Transverse colon (tissue), 4 donors: Measurements from ENCODE around the gene TMEM170A. TPM values are rescaled to one million over a fixed set of nuclear protein-coding genes. Genes with fewer than 3 reads are reported as not detected.
A peak's percentile ranks its signal among the peaks of the same experiment; 100 is the strongest.

Experiments
- DNase-seq: peaks from one replicate; pipeline ENCODE4 v3.0.0-alpha.2; 2019
- H3K27ac ChIP-seq, 4 donors: fragments of 200-600 bp; sonication (generic); 2 replicates each; pipeline ENCODE4 v1.5.1; 2016 to 2018; ENCODE audit warnings: inconsistent platforms in 4 of 4
- H3K27me3 ChIP-seq: fragments of 200-600 bp; sonication (generic); 2 replicates; pipeline ENCODE4 v1.5.1; 2017; ENCODE audit warnings: inconsistent platforms
- H3K36me3 ChIP-seq, 4 donors: fragments of 200-600 bp; sonication (generic); 2 replicates each; pipeline ENCODE4 v1.5.1; 2017 to 2019; ENCODE audit warnings: inconsistent platforms in 4 of 4
- H3K4me1 ChIP-seq, 4 donors: fragments of 200-600 bp; sonication (generic); 2 replicates each; pipeline ENCODE4 v1.5.1; 2017 to 2020; ENCODE audit warnings: inconsistent platforms in 4 of 4
- H3K4me3 ChIP-seq, 4 donors: fragments of 200-600 bp; sonication (generic); 1 replicate in 1 of 4; 2 replicates in 3 of 4; pipeline versions ENCODE4 v1.5.1 to v1.6.1; 2017 to 2019; ENCODE audit warnings: inconsistent platforms in 4 of 4
- H3K9me3 ChIP-seq, 2 donors: fragments of 200-600 bp; sonication (generic); 2 replicates each; pipeline ENCODE4 v1.5.1; 2017 to 2019; ENCODE audit warnings: inconsistent platforms in 2 of 2
- EP300 ChIP-seq: sonication (generic); formaldehyde crosslinking; IDR thresholded peaks from one replicate; pipeline ENCODE4 v1.6.1; 2017; ENCODE audit warnings: antibody characterized with exemption, low read depth
- POLR2A ChIP-seq: fragments of 450-650 bp; IDR thresholded peaks from one replicate; pipeline ENCODE4 v1.6.1; 2016; ENCODE audit warnings: antibody characterized with exemption, mild to moderate bottlenecking, moderate library complexity
- POLR2AphosphoS5 ChIP-seq, 3 donors: sonication (generic); formaldehyde crosslinking; IDR thresholded peaks; one replicate each; pipeline ENCODE4 v1.6.1; 2016; ENCODE audit warnings: antibody characterized with exemption in 3 of 3
- WGBS, 2 donors: methylation state at CpG; one replicate each; pipeline ENCODE4 v1.1.5; 2018; ENCODE audit warnings: low coverage in 1 of 2; 5-methylcytosine and 5-hydroxymethylcytosine counted together
- in situ Hi-C, 4 donors: fragments of 200-750 bp; cut with MboI; loops; one replicate each; pipeline versions ENCODE4 v1.15.0 to v1.15.1; 2017; ENCODE audit warnings: low sequenced_read_pairs in 3 of 4, low pct_ligation_motif_present in 1 of 4, low pct_unique_long_range_greater_than_20kb in 1 of 4
- intact Hi-C: fragments of 100-400 bp; cut with DNase I; formaldehyde crosslinking; loops from one replicate; pipeline ENCODE4 v1.15.1; 2023; ENCODE audit warnings: low total_unique reads
- small RNA-seq, 4 donors: library from RNA; depleted of rRNA; stranded (forward); fragments of <200 nt; gene quantifications; one replicate each; pipeline ENCODE3, GENCODE V24; 2016
- total RNA-seq, 4 donors: library from RNA; depleted of rRNA; stranded (reverse); fragments of >200 nt; gene quantifications; one replicate each; pipeline ENCODE4 v1.1.0, GENCODE V29; 2016
- TF ChIP-seq, protein P1 (sequence below), 5 experiments: fragments of 200-600 bp in 3 of 5; fragments of 450-650 bp in 2 of 5; sonication (generic) in 3 of 5; IDR thresholded peaks; 1 replicate in 2 of 5; 2 replicates in 3 of 5; pipeline ENCODE4 v1.5.1; 2016 to 2017; ENCODE audit warnings: antibody characterized with exemption in 5 of 5, inconsistent platforms in 3 of 5, mild to moderate bottlenecking in 2 of 5, moderate library complexity in 1 of 5

Gene TMEM170A
- total RNA-seq, 4 donors from 2014 or later = 16.5 to 96.7 (median 49.2) TPM

DNA sequence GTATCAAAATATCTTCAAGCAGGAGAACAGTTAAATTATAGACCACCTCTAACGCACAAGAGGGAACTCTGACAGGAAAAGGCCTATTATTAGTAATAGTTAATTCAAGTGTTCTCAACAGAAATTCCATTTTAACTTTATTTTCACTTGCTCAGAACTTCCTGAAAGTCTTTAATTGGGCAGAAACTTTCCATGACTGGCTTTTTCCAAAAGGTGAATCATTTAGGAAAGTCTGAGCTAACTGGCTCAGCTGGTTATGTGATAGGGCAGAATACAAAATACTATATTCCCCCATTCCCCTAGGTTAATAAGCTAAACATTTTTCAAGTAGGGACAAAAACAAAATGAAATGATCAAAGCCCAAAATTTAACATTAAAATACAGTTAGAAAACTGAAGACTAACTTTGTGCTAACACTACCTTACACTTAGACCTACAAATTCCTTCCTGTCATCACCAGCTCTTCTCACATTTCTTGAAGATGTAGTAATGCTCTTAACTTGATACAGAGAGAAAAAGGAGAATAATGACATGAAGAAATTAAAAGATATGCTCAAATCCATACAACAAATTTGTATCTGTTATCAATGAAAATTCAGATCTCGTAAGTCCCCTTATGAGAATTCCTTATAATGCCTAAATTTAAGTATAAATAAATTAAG, 62.2 kb downstream of the TMEM170A start:
- H3K27ac ChIP-seq = peak overlapping the region; percentile 68 to 76 (median 70)
- no peak overlapping the region for H3K4me3 ChIP-seq
- intact Hi-C loops (no loop called here), in situ Hi-C loops (no loop called here)
- peaks cover 0 to 6% (median 0%) of the 10 kb centered on the region in 4 donors for H3K36me3 ChIP-seq
- H3K27me3 ChIP-seq = no peaks in the 10 kb centered on the region
- no peak for DNase-seq
- WGBS, 2 donors = 18 to 28% methylated on average over 2 of the region's 2 CpGs
- no peak for TF ChIP-seq POLR2A
- peak in 2 of 3 donors; percentile 25 to 33 for TF ChIP-seq POLR2AphosphoS5 (IDR thresholded peaks at IDR 0.05)
- peaks cover 3 to 24% (median 12%) of the 10 kb centered on the region in 4 donors for H3K4me1 ChIP-seq
- H3K9me3 ChIP-seq = no peaks in the 10 kb centered on the region

DNA sequence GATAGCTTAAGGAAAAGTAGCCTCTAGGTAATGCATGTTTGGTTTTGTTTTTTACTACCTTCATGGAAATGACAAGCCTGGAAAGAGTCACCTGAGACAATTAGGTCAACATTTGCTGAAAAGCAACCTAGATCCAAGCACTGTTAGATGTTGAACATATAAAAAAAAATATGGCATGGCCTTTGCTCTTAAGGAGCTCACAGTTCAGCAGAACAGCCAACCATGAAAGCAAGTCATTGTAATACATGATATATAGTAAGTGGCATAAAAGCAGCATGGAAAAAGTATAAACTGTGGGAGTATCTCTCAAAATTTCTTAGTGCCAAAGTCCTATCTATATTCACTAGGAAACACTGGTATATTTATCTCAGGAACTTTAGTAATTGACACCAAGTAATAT, 62.8 kb downstream of the TMEM170A start:
- peaks cover 0 to 6% (median 0%) of the 10 kb centered on the region in 4 donors for H3K36me3 ChIP-seq
- intact Hi-C loops = no loop called here
- TF ChIP-seq EP300 = no peak
- TF ChIP-seq POLR2A = no peak
- TF ChIP-seq, protein P1, sequence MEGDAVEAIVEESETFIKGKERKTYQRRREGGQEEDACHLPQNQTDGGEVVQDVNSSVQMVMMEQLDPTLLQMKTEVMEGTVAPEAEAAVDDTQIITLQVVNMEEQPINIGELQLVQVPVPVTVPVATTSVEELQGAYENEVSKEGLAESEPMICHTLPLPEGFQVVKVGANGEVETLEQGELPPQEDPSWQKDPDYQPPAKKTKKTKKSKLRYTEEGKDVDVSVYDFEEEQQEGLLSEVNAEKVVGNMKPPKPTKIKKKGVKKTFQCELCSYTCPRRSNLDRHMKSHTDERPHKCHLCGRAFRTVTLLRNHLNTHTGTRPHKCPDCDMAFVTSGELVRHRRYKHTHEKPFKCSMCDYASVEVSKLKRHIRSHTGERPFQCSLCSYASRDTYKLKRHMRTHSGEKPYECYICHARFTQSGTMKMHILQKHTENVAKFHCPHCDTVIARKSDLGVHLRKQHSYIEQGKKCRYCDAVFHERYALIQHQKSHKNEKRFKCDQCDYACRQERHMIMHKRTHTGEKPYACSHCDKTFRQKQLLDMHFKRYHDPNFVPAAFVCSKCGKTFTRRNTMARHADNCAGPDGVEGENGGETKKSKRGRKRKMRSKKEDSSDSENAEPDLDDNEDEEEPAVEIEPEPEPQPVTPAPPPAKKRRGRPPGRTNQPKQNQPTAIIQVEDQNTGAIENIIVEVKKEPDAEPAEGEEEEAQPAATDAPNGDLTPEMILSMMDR (IDR thresholded peaks at IDR 0.05) = no peak
- no peak for TF ChIP-seq POLR2AphosphoS5 (IDR thresholded peaks at IDR 0.05)
- no peak for DNase-seq
- H3K4me1 ChIP-seq = peaks cover 3 to 24% (median 12%) of the 10 kb centered on the region in 4 donors
- H3K27ac ChIP-seq = peak overlapping the region; percentile 68 to 76 (median 70)
- H3K9me3 ChIP-seq = no peaks in the 10 kb centered on the region
- no peak overlapping the region for H3K4me3 ChIP-seq
- in situ Hi-C loops = no loop called here
- no peaks in the 10 kb centered on the region for H3K27me3 ChIP-seq

DNA sequence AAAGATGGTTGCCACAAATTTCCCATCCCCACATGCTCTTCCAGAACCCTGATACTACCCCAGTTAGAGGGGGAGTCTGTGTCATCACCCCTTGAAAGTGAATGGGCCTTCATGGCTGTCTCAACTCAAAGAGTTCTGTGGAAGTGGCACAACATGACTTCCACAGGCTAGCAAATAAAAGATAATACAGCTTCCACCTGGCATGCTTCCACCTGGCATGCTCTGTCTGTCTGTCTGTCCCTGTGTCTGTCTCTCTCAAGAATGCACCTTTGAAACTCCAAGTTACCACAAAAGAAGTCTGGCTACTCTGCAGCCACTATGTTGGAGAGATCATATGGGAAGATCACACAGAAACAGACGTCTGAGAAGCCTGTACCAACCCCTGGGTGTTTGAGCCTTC, 66.2 kb downstream of the TMEM170A start:
- intact Hi-C loops = no loop called here
- H3K36me3 ChIP-seq = peaks cover 0 to 7% (median 3%) of the 10 kb centered on the region in 4 donors
- in situ Hi-C loops = loop anchor here in 2 of 4 donors (10.0 to 25.0 kb wide), 3 partner anchors 184 to 411 kb away; partner anchors contain the start of genes CTRB1 (in 2 of the 2), CTRB2 (in 1 of the 2), WDR59 (in 1 of the 2) and ZNRF1 (in 1 of the 2)

GRCh38 chr16:75394941-75395340, 69.5 kb downstream of the TMEM170A start:
- intact Hi-C loops (no loop called here), in situ Hi-C loops (loop anchor here in 3 of 4 donors (5.0 to 25.0 kb wide), 4 partner anchors 173 to 408 kb away; partner anchors contain the start of genes CTRB1 (in 2 of the 3), CTRB2 (in 1 of the 3), WDR59 (in 1 of the 3) and ZNRF1 (in 1 of the 3))
- Histone ChIP-seq H3K9me3 (no peaks in the 10 kb centered on the region), H3K4me1 (no peaks in the 10 kb centered on the region), H3K4me3 (no peak overlapping the region), H3K36me3 (peaks cover 0 to 13% (median 3%) of the 10 kb centered on the region in 4 donors), H3K27me3 (no peaks in the 10 kb centered on the region), H3K27ac (no peak overlapping the region)
- TF ChIP-seq, protein P1 (IDR thresholded peaks at IDR 0.05) = no peak
- no peak for TF ChIP-seq POLR2A
- TF ChIP-seq POLR2AphosphoS5 (IDR thresholded peaks at IDR 0.05) = no peak
- no peak for TF ChIP-seq EP300
- no peak for DNase-seq
- 77 to 85% methylated on average over 2 to 5 of the region's 5 CpGs for WGBS, 2 donors

More for the DNA sequence above, 66.2 kb downstream of the TMEM170A start:
- DNase-seq = no peak
- Histone ChIP-seq H3K27ac (no peak overlapping the region), H3K4me1 (peaks cover 3 to 24% (median 12%) of the 10 kb centered on the region in 4 donors), H3K27me3 (no peaks in the 10 kb centered on the region), H3K9me3 (no peaks in the 10 kb centered on the region), H3K4me3 (no peak overlapping the region)
- 54% methylated on average over 1 of the region's 1 CpG; no CpG with 5 or more reads in 1 of the 2 donors for WGBS, 2 donors
- TF ChIP-seq, protein P1 (IDR thresholded peaks at IDR 0.05) = no peak
- TF ChIP-seq POLR2AphosphoS5 (IDR thresholded peaks at IDR 0.05) (no peak), POLR2A (no peak)

Small RNA genes within 50 kb of the gene (small RNA-seq; reads per million reads assigned to genes)
- 0 reads per million in 4 donors for gene RF00598

Other genes starting within 250 kb of the TMEM170A start
- not detected for gene CTRB1, start 245.7 kb downstream of the TMEM170A start, total RNA-seq
- 100 to 1,000 TPM; 125 to 201 (median 154) TPM for gene BCAR1, start 213.1 kb downstream of the TMEM170A start, total RNA-seq
- 100 to 1,000 TPM in 3 of 4 donors, 10 to 100 TPM in 1; 51.2 to 318 (median 145) TPM for gene CFDP1, start 31.2 kb downstream of the TMEM170A start, total RNA-seq
- 1 to 10 TPM; 1.7 to 3.7 (median 2.9) TPM for gene CHST6, start 30.8 kb upstream of the TMEM170A start, total RNA-seq
- gene CHST5, start 71.4 kb upstream of the TMEM170A start, total RNA-seq = 10 to 100 TPM; 17.6 to 52.0 (median 33.8) TPM
- gene TMEM231, start 91.6 kb upstream of the TMEM170A start, total RNA-seq = 10 to 100 TPM in 1 of 4 donors, 1 to 10 TPM in 3; 1.5 to 12.5 (median 5.3) TPM
- gene GABARAPL2, start 101.7 kb upstream of the TMEM170A start, total RNA-seq = 100 to 1,000 TPM in 1 of 4 donors, 10 to 100 TPM in 3; 40.0 to 128 (median 81.3) TPM
- gene ADAT1, start 158.6 kb upstream of the TMEM170A start, total RNA-seq = 10 to 100 TPM; 14.1 to 94.3 (median 49.1) TPM
- gene KARS1, start 183.0 kb upstream of the TMEM170A start, total RNA-seq = 10 to 100 TPM; 15.3 to 86.5 (median 76.4) TPM
- 10 to 100 TPM; 20.9 to 50.0 (median 36.3) TPM for gene TERF2IP, start 183.1 kb upstream of the TMEM170A start, total RNA-seq
- not detected for gene CPHXL2, start 212.3 kb upstream of the TMEM170A start, total RNA-seq
- not detected for gene DUXB, start 236.8 kb upstream of the TMEM170A start, total RNA-seq